Measurements from ENCODE around the gene BTN1A1.
"Not testable (repeated sequence)": the region's sequence is repeated elsewhere in the genome, so short reads cannot be mapped to it uniquely, and the experiment has no call there.

Gene BTN1A1

GRCh38 chr6:26507658-26508057 is 7.6 kb downstream of the BTN1A1 start:
- no peak for DNase-seq (ENCODE audit: extremely low read depth in 1 of 2, low read depth in 1 of 2)

GRCh38 chr6:26511033-26511432 is 10.9 kb downstream of the BTN1A1 start:
- not testable (repeated sequence) for DNase-seq (ENCODE audit: extremely low read depth in 1 of 2, low read depth in 1 of 2)

- no peak for DNase-seq (ENCODE audit: extremely low read depth in 1 of 2, low read depth in 1 of 2)
Observed at GRCh38 chr6:26514984-26515383, 14.9 kb downstream of the BTN1A1 start.

GRCh38 chr6:26516481-26517427 is 16.7 kb downstream of the BTN1A1 start:
- no peak for DNase-seq (ENCODE audit: extremely low read depth in 1 of 2, low read depth in 1 of 2)

- DNase-seq (ENCODE audit: extremely low read depth in 1 of 2, low read depth in 1 of 2) = no peak
Observed at GRCh38 chr6:26519359-26519758, 19.3 kb downstream of the BTN1A1 start.

GRCh38 chr6:26520237-26520849 is 20.2 kb downstream of the BTN1A1 start:
- no peak for DNase-seq (ENCODE audit: extremely low read depth in 1 of 2, low read depth in 1 of 2)

- peak; percentile 66 to 71 for DNase-seq (ENCODE audit: extremely low read depth in 1 of 2, low read depth in 1 of 2)
Observed at GRCh38 chr6:26520850-26521599, 20.9 kb downstream of the BTN1A1 start.

- peak in 1 of 2 donors; percentile 43 for DNase-seq (ENCODE audit: extremely low read depth in 1 of 2, low read depth in 1 of 2)
Observed at GRCh38 chr6:26521600-26522391, 21.7 kb downstream of the BTN1A1 start.

- not testable (repeated sequence) for DNase-seq (ENCODE audit: extremely low read depth in 1 of 2, low read depth in 1 of 2)
Observed at GRCh38 chr6:26522486-26523228, 22.6 kb downstream of the BTN1A1 start.

GRCh38 chr6:26524314-26524713 is 24.2 kb downstream of the BTN1A1 start:
- DNase-seq (ENCODE audit: extremely low read depth in 1 of 2, low read depth in 1 of 2) = not testable (repeated sequence)

GRCh38 chr6:26524722-26525370 is 24.7 kb downstream of the BTN1A1 start:
- no peak for DNase-seq (ENCODE audit: extremely low read depth in 1 of 2, low read depth in 1 of 2)

GRCh38 chr6:26525838-26526237 is 25.7 kb downstream of the BTN1A1 start:
- DNase-seq (ENCODE audit: extremely low read depth in 1 of 2, low read depth in 1 of 2) = no peak

GRCh38 chr6:26526928-26527327 is 26.8 kb downstream of the BTN1A1 start:
- no peak for DNase-seq (ENCODE audit: extremely low read depth in 1 of 2, low read depth in 1 of 2)

GRCh38 chr6:26530203-26530602 is 30.1 kb downstream of the BTN1A1 start:
- DNase-seq (ENCODE audit: extremely low read depth in 1 of 2, low read depth in 1 of 2) = no peak

- no peak for DNase-seq (ENCODE audit: extremely low read depth in 1 of 2, low read depth in 1 of 2)
Observed at GRCh38 chr6:26531897-26532296, 31.8 kb downstream of the BTN1A1 start.

- DNase-seq (ENCODE audit: extremely low read depth in 1 of 2, low read depth in 1 of 2) = peak; percentile 82 to 84
Observed at GRCh38 chr6:26532699-26533531, 32.8 kb downstream of the BTN1A1 start.

GRCh38 chr6:26533532-26533931 is 33.4 kb downstream of the BTN1A1 start:
- no peak for DNase-seq (ENCODE audit: extremely low read depth in 1 of 2, low read depth in 1 of 2)

GRCh38 chr6:26534681-26535465 is 34.8 kb downstream of the BTN1A1 start:
- no peak for DNase-seq (ENCODE audit: extremely low read depth in 1 of 2, low read depth in 1 of 2)

All from activated CD8-positive, alpha-beta memory T cell treated with anti-CD3 and anti-CD28 coated beads for 1 hour (primary cell).